Measurements from ENCODE around the gene WDFY2. TPM values are rescaled to one million over a fixed set of nuclear protein-coding genes. Genes with fewer than 3 reads are reported as not detected.
A peak's percentile ranks its signal among the peaks of the same experiment; 100 is the strongest.
"Not testable (repeated sequence)": the region's sequence is repeated elsewhere in the genome, so short reads cannot be mapped to it uniquely, and the experiment has no call there.

WDFY2 gene
- total RNA-seq, 1 donor from 2014 or later = 43.0 TPM

DNA sequence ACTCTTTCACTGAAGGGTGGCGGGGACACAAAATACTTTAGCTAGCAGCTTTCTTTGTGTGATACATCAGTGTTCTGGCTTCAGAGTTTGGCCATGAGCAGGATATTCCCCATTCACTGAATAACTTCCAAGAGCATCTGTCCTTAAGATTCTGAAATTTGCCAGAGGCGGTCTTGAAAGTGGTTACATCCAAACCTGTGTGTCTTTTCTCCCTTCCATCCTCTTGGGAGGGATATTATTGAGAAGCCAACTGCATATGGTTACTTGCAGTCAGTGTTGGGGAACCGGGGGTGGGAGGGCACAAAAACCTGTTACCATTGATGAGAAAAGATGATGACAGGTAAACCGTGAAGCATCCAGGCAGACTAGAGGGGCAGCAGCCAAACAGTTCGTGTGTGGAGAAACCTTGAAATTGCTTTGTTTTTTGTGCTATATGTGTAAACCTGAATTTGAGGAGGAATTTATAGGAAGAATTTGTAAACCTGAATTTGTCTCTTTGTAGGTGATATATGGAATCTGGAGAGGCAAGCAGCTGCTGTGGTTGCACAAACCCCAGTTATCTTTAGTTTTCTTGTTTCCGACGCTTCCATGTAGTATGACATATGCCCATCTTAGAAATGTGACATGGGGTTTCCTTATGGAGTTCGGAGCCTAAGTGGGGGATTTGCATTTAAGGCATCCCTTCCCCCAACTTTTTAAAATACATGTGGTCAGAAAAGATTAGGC is 104.8 kb downstream of the WDFY2 start:
- Mint-ChIP-seq H3K27me3 (ENCODE audit: unreplicated experiment) (peaks cover 3% of the 10 kb centered on the region), H3K4me1 (ENCODE audit: low read depth, unreplicated experiment) (peaks cover 23% of the 10 kb centered on the region), H3K36me3 (ENCODE audit: unreplicated experiment) (no peaks in the 10 kb centered on the region), H3K4me3 (ENCODE audit: unreplicated experiment) (peak overlapping the region; percentile 71), H3K27ac (ENCODE audit: unreplicated experiment) (peak overlapping the region; percentile 94), H3K9me3 (ENCODE audit: unreplicated experiment) (peaks cover 1% of the 10 kb centered on the region)
- TF ChIP-seq, protein P1, sequence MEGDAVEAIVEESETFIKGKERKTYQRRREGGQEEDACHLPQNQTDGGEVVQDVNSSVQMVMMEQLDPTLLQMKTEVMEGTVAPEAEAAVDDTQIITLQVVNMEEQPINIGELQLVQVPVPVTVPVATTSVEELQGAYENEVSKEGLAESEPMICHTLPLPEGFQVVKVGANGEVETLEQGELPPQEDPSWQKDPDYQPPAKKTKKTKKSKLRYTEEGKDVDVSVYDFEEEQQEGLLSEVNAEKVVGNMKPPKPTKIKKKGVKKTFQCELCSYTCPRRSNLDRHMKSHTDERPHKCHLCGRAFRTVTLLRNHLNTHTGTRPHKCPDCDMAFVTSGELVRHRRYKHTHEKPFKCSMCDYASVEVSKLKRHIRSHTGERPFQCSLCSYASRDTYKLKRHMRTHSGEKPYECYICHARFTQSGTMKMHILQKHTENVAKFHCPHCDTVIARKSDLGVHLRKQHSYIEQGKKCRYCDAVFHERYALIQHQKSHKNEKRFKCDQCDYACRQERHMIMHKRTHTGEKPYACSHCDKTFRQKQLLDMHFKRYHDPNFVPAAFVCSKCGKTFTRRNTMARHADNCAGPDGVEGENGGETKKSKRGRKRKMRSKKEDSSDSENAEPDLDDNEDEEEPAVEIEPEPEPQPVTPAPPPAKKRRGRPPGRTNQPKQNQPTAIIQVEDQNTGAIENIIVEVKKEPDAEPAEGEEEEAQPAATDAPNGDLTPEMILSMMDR (IDR thresholded peaks at IDR 0.05; ENCODE audit: partially characterized antibody, unreplicated experiment) = no peak
- no peak for DNase-seq

DNA sequence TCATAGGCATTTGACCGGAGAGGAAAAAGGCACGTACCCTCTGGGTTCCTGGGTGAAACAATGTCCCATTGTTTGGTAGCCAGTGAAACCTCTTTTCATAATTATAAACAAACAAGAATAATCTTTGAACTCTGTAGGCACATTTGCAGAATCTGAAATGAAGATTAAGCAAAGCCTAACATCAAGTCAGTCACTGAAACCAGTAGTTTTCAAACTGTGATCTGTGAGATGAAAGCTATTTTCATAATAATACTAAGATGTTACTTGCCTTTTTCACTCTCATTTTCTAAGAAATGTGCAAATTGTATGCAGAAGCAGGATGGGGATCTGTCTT is 105.4 kb downstream of the WDFY2 start:
- Mint-ChIP-seq H3K36me3 (ENCODE audit: unreplicated experiment) (no peaks in the 10 kb centered on the region), H3K4me1 (ENCODE audit: low read depth, unreplicated experiment) (peaks cover 20% of the 10 kb centered on the region), H3K9me3 (ENCODE audit: unreplicated experiment) (peaks cover 1% of the 10 kb centered on the region), H3K27me3 (ENCODE audit: unreplicated experiment) (peaks cover under 1% of the 10 kb centered on the region), H3K4me3 (ENCODE audit: unreplicated experiment) (peak overlapping the region; percentile 71), H3K27ac (ENCODE audit: unreplicated experiment) (peak overlapping the region; percentile 94)
- DNase-seq = no peak
- TF ChIP-seq, protein P1 (IDR thresholded peaks at IDR 0.05; ENCODE audit: partially characterized antibody, unreplicated experiment) = no peak

DNA sequence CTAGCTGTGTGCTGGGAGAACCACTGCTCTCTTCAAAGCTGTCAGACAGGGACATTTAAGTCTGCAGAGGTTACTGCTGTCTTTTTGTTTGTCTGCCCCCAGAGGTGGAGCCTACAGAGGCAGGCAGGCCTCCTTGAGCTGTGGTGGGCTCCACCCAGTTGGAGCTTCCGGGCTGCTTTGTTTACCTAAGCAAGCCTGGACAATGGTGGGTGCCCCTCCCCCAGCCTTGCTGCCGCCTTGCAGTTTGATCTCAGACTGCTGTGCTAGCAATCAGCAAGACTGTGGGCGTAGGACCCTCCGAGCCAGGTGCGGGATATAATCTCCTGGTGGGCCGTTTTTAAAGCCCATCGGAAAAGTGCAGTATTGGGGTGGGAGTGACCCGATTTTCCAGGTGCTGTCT is 111.4 kb downstream of the WDFY2 start:
- H3K27me3 Mint-ChIP-seq (ENCODE audit: unreplicated experiment); H3K27ac Mint-ChIP-seq (ENCODE audit: unreplicated experiment); H3K4me3 Mint-ChIP-seq (ENCODE audit: unreplicated experiment); DNase-seq; H3K9me3 Mint-ChIP-seq (ENCODE audit: unreplicated experiment); H3K36me3 Mint-ChIP-seq (ENCODE audit: unreplicated experiment); H3K4me1 Mint-ChIP-seq (ENCODE audit: low read depth, unreplicated experiment): not testable (repeated sequence)

DNA sequence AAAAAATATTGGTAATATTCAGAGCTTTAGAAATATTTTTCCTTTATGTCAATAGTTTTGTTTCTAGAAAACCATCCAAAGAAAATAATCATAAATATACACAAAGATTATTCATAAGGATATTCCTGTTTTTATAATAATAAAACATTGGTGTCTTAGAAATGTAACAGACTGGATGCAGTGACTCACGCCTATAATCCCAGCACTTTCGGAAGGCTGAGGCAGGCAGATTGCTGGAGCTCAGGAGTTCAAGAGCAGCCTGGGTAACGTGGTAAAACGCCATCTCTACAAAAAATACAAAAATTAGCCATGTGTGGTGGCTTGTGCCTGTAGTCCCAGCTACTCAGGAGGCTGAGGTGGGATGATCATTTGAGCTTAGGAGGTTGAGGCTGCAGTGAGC is 112.9 kb downstream of the WDFY2 start:
- Mint-ChIP-seq H3K4me3 (ENCODE audit: unreplicated experiment) (no peak overlapping the region), H3K36me3 (ENCODE audit: unreplicated experiment) (no peaks in the 10 kb centered on the region), H3K9me3 (ENCODE audit: unreplicated experiment) (no peaks in the 10 kb centered on the region), H3K4me1 (ENCODE audit: low read depth, unreplicated experiment) (peaks cover 5% of the 10 kb centered on the region), H3K27ac (ENCODE audit: unreplicated experiment) (no peak overlapping the region), H3K27me3 (ENCODE audit: unreplicated experiment) (peaks cover 3% of the 10 kb centered on the region)
- TF ChIP-seq, protein P1 (IDR thresholded peaks at IDR 0.05; ENCODE audit: partially characterized antibody, unreplicated experiment) = no peak
- DNase-seq = no peak

DNA sequence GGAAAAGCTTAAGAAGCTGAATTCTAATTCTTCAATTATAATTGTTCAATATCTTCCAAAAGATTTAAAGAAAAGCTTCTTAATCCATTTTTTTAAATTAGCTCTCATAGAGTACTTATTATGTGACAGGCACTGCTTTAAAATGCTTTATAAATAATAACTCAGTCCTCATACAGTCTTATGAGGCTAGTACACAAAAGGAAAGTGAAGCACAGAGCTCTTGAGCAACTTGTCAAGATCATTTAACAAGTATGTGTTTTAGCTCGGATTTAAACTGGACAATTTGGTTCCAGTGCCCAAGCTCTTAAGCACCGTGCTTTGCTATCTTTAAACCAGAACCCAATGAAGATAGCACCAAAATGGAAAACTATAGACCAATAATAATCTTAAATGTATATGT is 113.6 kb downstream of the WDFY2 start:
- Mint-ChIP-seq H3K4me3 (ENCODE audit: unreplicated experiment) (no peak overlapping the region), H3K36me3 (ENCODE audit: unreplicated experiment) (no peaks in the 10 kb centered on the region), H3K27ac (ENCODE audit: unreplicated experiment) (no peak overlapping the region), H3K4me1 (ENCODE audit: low read depth, unreplicated experiment) (peaks cover 5% of the 10 kb centered on the region), H3K9me3 (ENCODE audit: unreplicated experiment) (no peaks in the 10 kb centered on the region), H3K27me3 (ENCODE audit: unreplicated experiment) (peaks cover 3% of the 10 kb centered on the region)
- no peak for DNase-seq
- TF ChIP-seq, protein P1 (IDR thresholded peaks at IDR 0.05; ENCODE audit: partially characterized antibody, unreplicated experiment) = no peak

Measured in glutamatergic neuron (in vitro differentiated cells).